ENCODE measurements around the gene PRAC1. TPM values are rescaled to one million over a fixed set of nuclear protein-coding genes. Genes with fewer than 3 reads are reported as not detected.
"Not testable (repeated sequence)": the region's sequence is repeated elsewhere in the genome, so short reads cannot be mapped to it uniquely, and the experiment has no call there.

PRAC1 gene
- total RNA-seq, 4 donors from 2014 or later = not detected

DNA sequence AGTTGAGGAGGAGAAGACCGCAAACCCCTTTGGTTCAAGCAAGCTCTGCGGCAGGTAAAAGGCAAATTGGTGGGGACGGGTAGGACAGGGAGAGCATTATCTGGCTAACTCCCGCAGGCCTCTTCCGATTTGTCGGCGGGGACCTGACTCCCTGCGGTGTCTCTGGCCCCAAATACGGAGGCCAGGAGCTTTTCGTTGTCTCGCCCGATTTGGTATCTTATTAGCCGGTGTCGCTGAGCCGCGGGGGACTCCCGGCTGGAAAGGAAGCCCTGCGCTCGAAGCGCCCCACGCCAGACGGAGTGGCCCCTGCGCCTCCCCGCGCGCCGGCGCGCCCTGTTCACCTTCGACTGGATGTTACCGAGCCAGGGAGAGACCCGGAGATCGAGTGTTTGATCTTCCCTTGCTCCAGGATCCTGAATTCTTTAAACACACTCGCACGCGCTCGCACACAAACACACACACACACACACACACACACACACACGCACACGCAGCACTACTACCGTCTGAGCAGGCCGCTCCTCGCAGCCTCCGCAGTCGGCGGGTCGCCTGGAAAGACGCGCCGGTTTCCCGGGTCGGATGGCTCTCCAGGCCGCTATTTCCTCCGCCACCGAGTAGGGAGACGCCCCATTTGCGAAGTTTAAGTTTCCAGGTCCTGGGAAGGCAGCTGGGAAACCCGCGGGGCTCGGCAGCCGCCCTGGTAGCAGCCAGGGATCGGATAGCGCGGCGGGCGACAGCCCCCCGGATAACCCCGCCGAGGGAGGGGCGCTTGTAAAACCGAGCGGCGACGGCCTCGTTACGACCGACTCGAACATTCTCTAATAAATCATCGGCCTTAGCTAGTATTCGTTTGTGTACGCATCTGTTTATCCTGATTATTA lies 3.3 kb downstream of the PRAC1 start:
- Histone ChIP-seq H3K4me1 (no peaks in the 10 kb centered on the region), H3K27ac (no peak overlapping the region), H3K9me3 (no peaks in the 10 kb centered on the region), H3K4me3 (no peak overlapping the region), H3K27me3 (peaks cover 44 to 98% of the 10 kb centered on the region in 2 donors), H3K36me3 (no peaks in the 10 kb centered on the region)
- no peak for TF ChIP-seq POLR2A (IDR thresholded peaks at IDR 0.05)
- TF ChIP-seq, protein P1, sequence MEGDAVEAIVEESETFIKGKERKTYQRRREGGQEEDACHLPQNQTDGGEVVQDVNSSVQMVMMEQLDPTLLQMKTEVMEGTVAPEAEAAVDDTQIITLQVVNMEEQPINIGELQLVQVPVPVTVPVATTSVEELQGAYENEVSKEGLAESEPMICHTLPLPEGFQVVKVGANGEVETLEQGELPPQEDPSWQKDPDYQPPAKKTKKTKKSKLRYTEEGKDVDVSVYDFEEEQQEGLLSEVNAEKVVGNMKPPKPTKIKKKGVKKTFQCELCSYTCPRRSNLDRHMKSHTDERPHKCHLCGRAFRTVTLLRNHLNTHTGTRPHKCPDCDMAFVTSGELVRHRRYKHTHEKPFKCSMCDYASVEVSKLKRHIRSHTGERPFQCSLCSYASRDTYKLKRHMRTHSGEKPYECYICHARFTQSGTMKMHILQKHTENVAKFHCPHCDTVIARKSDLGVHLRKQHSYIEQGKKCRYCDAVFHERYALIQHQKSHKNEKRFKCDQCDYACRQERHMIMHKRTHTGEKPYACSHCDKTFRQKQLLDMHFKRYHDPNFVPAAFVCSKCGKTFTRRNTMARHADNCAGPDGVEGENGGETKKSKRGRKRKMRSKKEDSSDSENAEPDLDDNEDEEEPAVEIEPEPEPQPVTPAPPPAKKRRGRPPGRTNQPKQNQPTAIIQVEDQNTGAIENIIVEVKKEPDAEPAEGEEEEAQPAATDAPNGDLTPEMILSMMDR (IDR thresholded peaks at IDR 0.05) = no peak
- intact Hi-C loops (cut with DNase I; ENCODE audit: low total_unique reads) = no loop called here
- no peak for DNase-seq

DNA sequence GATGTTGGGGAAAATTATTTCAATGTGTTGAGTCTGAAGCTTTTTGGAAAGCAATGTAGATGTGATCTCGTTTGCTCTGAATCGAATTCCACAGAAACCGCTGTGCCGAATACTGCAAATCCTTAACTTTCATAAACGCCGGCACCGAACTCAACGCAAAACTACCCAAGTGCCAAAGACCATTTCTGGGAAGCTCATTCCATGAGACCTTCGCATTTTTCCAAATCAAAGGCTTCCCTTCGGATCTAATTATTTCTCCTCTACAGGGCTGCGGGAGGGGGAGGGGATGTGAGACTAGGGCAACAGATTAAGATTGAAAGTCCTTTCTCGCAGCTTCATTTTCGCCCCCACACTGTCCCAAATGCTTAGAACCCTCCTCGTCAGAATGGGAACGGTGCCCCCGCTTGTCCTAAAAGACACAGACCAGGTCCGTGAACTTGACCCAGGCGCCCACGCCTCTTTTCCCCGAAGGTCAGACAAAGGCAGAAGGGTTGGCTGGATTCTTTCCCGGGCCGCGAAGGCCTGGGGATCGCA lies 4.0 kb downstream of the PRAC1 start:
- no peak for DNase-seq
- intact Hi-C loops (cut with DNase I; ENCODE audit: low total_unique reads) = no loop called here
- no peak overlapping the region for H3K27ac ChIP-seq
- H3K36me3 ChIP-seq = no peaks in the 10 kb centered on the region
- H3K9me3 ChIP-seq = no peaks in the 10 kb centered on the region
- no peaks in the 10 kb centered on the region for H3K4me1 ChIP-seq
- H3K27me3 ChIP-seq = peaks cover 42 to 94% of the 10 kb centered on the region in 2 donors
- H3K4me3 ChIP-seq = no peak overlapping the region
- no peak for TF ChIP-seq POLR2A (IDR thresholded peaks at IDR 0.05)
- TF ChIP-seq, protein P1 (IDR thresholded peaks at IDR 0.05) = no peak

DNA sequence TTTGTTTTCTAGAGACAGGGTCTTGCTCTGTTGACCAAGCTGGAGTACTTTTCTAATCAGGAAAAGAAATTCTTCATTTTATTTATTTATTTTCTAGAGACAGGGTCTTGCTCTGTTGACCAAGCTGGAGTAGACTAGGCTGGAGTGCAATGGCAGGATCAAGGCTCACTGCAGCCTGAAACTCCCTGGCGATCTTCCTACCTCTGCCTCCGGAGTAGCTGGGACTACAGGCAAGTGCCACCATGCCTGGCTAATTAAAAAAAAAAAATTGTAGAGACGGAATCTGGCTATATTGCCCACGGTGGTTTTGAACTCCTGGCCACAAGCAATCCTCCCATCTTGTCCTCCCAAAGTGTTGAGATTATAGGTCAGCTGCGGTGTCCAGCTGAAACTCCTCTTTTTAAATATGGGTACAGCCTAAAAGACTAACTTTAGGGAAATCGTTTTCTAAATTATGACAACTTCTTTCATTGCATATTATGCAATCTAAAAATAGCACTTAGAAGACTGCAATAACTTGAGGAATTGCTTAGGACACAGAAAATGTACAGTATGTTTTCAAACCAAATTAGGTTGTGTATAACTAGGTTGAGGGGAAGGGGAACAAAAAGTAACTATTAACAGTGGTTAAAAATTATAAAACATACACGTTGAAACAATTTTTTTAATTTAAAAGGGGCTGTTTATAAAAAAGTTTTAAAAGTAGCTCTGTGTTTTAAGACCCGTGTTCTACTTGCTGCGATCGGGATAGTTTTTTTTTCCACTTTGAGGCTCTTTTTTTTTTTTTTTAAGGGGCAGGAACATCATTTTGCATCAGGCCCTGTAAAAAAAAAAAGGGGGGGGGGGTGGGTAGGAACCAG lies 4.7 kb downstream of the PRAC1 start:
- intact Hi-C loops (cut with DNase I; ENCODE audit: low total_unique reads) = no loop called here
- Histone ChIP-seq H3K4me3 (no peak overlapping the region), H3K9me3 (no peaks in the 10 kb centered on the region), H3K27me3 (peaks cover 35 to 87% of the 10 kb centered on the region in 2 donors), H3K4me1 (no peaks in the 10 kb centered on the region), H3K27ac (no peak overlapping the region), H3K36me3 (no peaks in the 10 kb centered on the region)
- no peak for DNase-seq
- TF ChIP-seq, protein P1 (IDR thresholded peaks at IDR 0.05) = no peak
- no peak for TF ChIP-seq POLR2A (IDR thresholded peaks at IDR 0.05)

DNA sequence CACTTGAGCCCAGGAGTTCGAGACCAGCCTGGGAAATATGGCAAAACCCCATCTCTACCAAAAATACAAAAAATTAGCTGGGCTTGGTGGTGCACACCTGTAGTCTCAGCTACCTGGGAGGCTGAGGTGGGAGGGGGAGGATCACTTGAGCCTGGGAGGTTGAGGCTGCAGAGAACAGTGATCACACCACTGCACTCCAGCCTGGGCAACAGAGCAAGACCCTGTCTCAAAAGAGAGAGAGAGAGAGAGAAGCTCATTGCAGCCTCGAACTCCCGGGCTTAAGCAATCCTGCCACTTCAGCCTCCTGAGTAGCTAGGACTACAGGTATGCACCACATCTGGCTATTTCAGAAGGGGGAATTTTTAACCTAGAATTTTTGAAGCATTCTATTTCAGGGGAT lies 5.8 kb downstream of the PRAC1 start:
- peaks cover 31 to 77% of the 10 kb centered on the region in 2 donors for H3K27me3 ChIP-seq
- H3K4me3 ChIP-seq; H3K4me1 ChIP-seq; H3K36me3 ChIP-seq; H3K9me3 ChIP-seq; H3K27ac ChIP-seq; intact Hi-C loops (cut with DNase I; ENCODE audit: low total_unique reads); DNase-seq: not testable (repeated sequence)

DNA sequence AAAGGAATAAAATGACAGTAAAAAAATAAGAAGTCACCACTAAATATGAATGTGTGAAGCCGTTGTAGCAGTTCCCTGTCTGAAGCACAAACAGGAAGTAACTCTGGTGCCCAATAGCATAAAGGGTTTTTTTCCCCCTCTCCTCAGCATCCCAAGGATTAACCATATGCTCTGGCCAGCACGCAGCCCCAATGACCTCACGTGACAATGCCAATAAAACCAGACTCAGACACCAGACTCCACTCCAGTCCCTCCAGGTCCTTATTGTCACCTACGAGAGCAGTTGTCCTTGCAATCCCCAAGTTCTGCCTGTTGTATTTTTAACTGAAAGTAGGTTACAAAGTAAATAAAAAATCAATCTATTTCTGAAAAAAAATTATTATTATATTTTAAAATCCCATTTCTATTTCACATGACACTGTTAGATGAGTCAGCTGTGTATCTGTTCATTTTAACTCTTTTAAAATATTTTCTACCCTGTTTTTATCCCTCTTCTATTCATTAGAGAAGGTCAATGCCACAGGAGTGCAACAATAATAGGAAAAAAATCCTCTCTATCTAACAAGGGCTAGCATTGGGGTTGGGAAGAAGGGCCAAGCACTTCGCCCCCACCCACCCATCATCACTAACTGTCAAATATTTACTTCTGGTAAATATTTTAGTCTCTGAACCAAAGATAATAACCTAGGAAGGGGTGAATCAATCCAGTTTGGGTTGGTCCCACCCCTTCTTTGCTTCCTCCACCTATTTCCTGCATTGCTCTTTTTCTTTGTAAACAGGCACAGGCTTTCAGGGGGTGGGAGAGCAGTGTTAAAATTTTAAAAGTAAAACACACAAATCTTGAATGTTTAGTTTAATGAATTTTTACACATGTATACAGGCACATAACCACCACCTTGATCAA lies 6.6 kb downstream of the PRAC1 start:
- H3K4me3 ChIP-seq = no peak overlapping the region
- H3K27me3 ChIP-seq = peaks cover 28 to 69% of the 10 kb centered on the region in 2 donors
- TF ChIP-seq, protein P1 (IDR thresholded peaks at IDR 0.05) = no peak
- no peak for TF ChIP-seq POLR2A (IDR thresholded peaks at IDR 0.05)
- intact Hi-C loops (cut with DNase I; ENCODE audit: low total_unique reads) = no loop called here
- no peak overlapping the region for H3K27ac ChIP-seq
- H3K36me3 ChIP-seq = no peaks in the 10 kb centered on the region
- no peaks in the 10 kb centered on the region for H3K9me3 ChIP-seq
- no peak for DNase-seq
- H3K4me1 ChIP-seq = no peaks in the 10 kb centered on the region
